K562 (cell line): ENCODE results near the gene ZCCHC14. TPM values are rescaled to one million over a fixed set of nuclear protein-coding genes. Genes with fewer than 3 reads are reported as not detected.

ENCODE experiments used
- CREBBP ChIP-seq: IDR thresholded peaks from one replicate; pipeline ENCODE4 v1.6.1; 2012; ENCODE audit warnings: low read depth, mild to moderate bottlenecking, control low read depth, inconsistent platforms, low read length
- EZH2 ChIP-seq: IDR thresholded peaks from 2 replicates; pipeline ENCODE4 v1.6.1; 2012; ENCODE audit warnings: low read depth, mild to moderate bottlenecking, inconsistent platforms, low read length, borderline replicate concordance
- HOXB6 ChIP-seq: fragments of 250-450 bp; sonication (Bioruptor Pico); IDR thresholded peaks from 2 replicates; pipeline ENCODE4 v1.5.1; 2022; ENCODE audit warnings: mild to moderate bottlenecking, borderline replicate concordance
- KAT2B ChIP-seq: IDR thresholded peaks from one replicate; pipeline ENCODE4 v1.6.1; 2012; ENCODE audit warnings: low read depth, mild to moderate bottlenecking, control low read depth, inconsistent platforms, low read length, moderate library complexity
- KDM2B ChIP-seq: fragments of 250-450 bp; sonication (Bioruptor Pico); IDR thresholded peaks from 2 replicates; pipeline ENCODE4 v1.8.0; 2021; ENCODE audit warnings: mild to moderate bottlenecking, moderate library complexity
- KHSRP ChIP-seq: fragments of 450-650 bp; IDR thresholded peaks from 2 replicates; pipeline ENCODE4 v1.6.1; 2017
- KLF16 ChIP-seq: IDR thresholded peaks from 2 replicates; pipeline ENCODE4 v1.6.1; 2016; ENCODE audit warnings: antibody characterized with exemption
- MAFG ChIP-seq: fragments of 450-650 bp; conservative IDR thresholded peaks from 2 replicates; pipeline ENCODE4 v1.6.1; 2016; ENCODE audit warnings: missing genetic modification characterization, missing compliant biosample characterization
- RFX5 ChIP-seq: IDR thresholded peaks from 2 replicates; pipeline ENCODE4 v1.6.1; 2011; ENCODE audit warnings: low read depth, mild to moderate bottlenecking, improper control_type of control experiment, low read length
- SMC3 ChIP-seq: conservative IDR thresholded peaks from 2 replicates; pipeline ENCODE4 v1.6.1; 2011; ENCODE audit warnings: low read depth, low read length, improper control_type of control experiment; ENCODE audit not compliant: insufficient read depth
- SNRNP70 ChIP-seq: fragments of 200-400 bp; formaldehyde crosslinking; optimal IDR thresholded peaks from 2 replicates; pipeline ENCODE3; 2017; ENCODE audit warnings: low read depth, low read length
- TBL1XR1 ChIP-seq, 2 experiments: IDR thresholded peaks; 2 replicates each; pipeline ENCODE4 v1.6.1; 2012; ENCODE audit warnings: improper control_type of control experiment in 2 of 2, low read length in 2 of 2, mild to moderate bottlenecking in 1 of 2
- TBP ChIP-seq: optimal IDR thresholded peaks from 2 replicates; pipeline ENCODE3; 2011; ENCODE audit warnings: low read depth, low read length, improper control_type of control experiment
- ZNF184 ChIP-seq: sonication (generic); formaldehyde crosslinking; IDR thresholded peaks from 2 replicates; pipeline ENCODE4 v1.5.0; 2020; ENCODE audit warnings: missing genetic modification reagents
- ZNF212 ChIP-seq: fragments of 450-650 bp; formaldehyde crosslinking; IDR thresholded peaks from 2 replicates; pipeline ENCODE4 v1.4.0; 2020; ENCODE audit warnings: mild to moderate bottlenecking
- ZNF23 ChIP-seq: fragments of 250-450 bp; sonication (Bioruptor Pico); IDR thresholded peaks from 2 replicates; pipeline ENCODE4 v1.4.0; 2020; ENCODE audit warnings: mild to moderate bottlenecking
- ZNF77 ChIP-seq: fragments of 250-450 bp; sonication (Bioruptor Pico); IDR thresholded peaks from 2 replicates; pipeline ENCODE4 v1.5.0; 2020
- polyA plus RNA-seq, 8 experiments: library from polyadenylated mRNA; depleted of rRNA in 4 of 8; stranded (reverse) in 5 of 8; unstranded in 3 of 8; fragments of >200 nt; fragmentation: Nextera tagmentation in 2 of 8; fragmentation: Illumina TruSeq in 1 of 8; extraction: Ambion mirVana in 2 of 8; extraction: Trizol in 1 of 8; gene quantifications; 2 replicates each; pipeline versions ENCODE4 v1.2.1 to v1.2.3, GENCODE V29; 2011 to 2014; ENCODE audit warnings: inconsistent platforms in 1 of 8, missing spikeins in 1 of 8
- total RNA-seq, 7 experiments: library from RNA; depleted of rRNA in 6 of 7; stranded (reverse); fragments of >200 nt in 6 of 7; fragmentation: Illumina TruSeq in 2 of 7; extraction: Trizol in 2 of 7; gene quantifications; 2 replicates each; pipeline versions ENCODE4 v1.2.1 to v1.2.3, GENCODE V29; 2011 to 2021; ENCODE audit warnings: low replicate concordance in 1 of 7
- TF ChIP-seq, protein P1 (sequence below): fragments of 450-650 bp; IDR thresholded peaks from one replicate; pipeline ENCODE4 v1.6.1; 2018; ENCODE audit warnings: mild to moderate bottlenecking, moderate library complexity; ENCODE audit not compliant: partially characterized antibody
- TF ChIP-seq, protein P2 (sequence below): fragments of 250-450 bp; sonication (Bioruptor Pico); IDR thresholded peaks from 2 replicates; pipeline ENCODE4 v1.8.0; 2021; ENCODE audit warnings: moderate library complexity, mild to moderate bottlenecking, inconsistent platforms
- TF ChIP-seq, protein P3 (sequence below): fragments of 200-800 bp; sonication (Bioruptor generic); IDR thresholded peaks from 2 replicates; pipeline ENCODE4 v1.6.1; 2017; ENCODE audit warnings: missing genetic modification characterization, missing compliant biosample characterization
- TF ChIP-seq, protein P4 (sequence below): IDR thresholded peaks from 2 replicates; pipeline ENCODE4 v1.6.1; 2012; ENCODE audit warnings: low read depth, low read length, improper control_type of control experiment, borderline replicate concordance
- TF ChIP-seq, protein P5 (sequence below): fragments of 450-650 bp; formaldehyde crosslinking; IDR thresholded peaks from 2 replicates; pipeline ENCODE4 v1.4.0; 2022; ENCODE audit warnings: missing genetic modification characterization

Gene ZCCHC14
- total and polyA plus RNA-seq, 9 of the 15 experiments (the other 6 are each of a cell fraction or from before 2014, with no cell fraction given), result 1.5 to 12.4 (median 2.9) TPM

DNA sequence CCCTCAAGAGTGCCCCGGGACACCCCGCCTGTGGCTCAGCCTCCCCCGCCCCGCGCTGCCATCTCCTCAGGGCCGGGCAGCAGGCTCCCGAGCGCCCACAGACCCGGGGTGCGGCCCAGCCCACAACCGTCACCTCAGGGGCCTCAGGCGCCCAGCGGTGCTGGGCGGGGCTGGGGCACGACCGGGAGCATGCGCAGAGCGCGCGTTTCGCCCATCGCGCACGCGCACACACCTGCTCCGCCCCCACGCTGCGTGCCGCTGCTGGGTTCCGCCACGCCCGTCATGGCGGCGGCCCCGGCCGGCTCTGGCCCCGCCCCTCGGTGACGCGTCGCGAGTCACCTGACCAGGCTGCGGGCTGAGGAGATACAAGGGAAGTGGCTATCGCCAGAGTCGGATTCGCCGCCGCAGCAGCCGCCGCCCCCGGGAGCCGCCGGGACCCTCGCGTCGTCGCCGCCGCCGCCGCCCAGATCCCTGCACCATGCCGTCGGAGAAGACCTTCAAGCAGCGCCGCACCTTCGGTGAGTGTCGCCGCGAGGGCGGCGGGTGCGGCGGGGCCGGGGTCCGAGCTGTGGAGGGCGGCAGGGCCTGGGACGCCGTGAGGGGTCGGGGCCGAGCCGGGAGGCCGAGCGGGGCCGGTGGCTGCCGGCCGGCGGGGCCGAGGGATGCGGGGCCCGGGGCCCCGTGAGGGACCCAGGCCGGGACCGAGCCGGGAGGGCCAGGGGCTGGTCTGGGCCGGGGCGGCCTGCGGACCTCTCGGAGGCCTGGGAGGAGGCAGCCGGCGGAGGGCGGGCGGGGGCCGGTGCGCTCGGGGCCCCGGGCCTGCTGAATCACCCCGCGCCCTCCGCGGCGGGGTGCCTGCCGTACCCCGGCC lies 100.6 kb downstream of the ZCCHC14 start, which contains the start of gene MAP1LC3B (continued):
- TF ChIP-seq, protein P1, sequence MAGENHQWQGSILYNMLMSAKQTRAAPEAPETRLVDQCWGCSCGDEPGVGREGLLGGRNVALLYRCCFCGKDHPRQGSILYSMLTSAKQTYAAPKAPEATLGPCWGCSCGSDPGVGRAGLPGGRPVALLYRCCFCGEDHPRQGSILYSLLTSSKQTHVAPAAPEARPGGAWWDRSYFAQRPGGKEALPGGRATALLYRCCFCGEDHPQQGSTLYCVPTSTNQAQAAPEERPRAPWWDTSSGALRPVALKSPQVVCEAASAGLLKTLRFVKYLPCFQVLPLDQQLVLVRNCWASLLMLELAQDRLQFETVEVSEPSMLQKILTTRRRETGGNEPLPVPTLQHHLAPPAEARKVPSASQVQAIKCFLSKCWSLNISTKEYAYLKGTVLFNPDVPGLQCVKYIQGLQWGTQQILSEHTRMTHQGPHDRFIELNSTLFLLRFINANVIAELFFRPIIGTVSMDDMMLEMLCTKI, result no peak
- TF ChIP-seq ZNF23 (CRISPR knock-in tag) (no peak), KHSRP (no peak), TBP (peak; percentile 97), KLF16 (no peak), ZNF212 (CRISPR knock-in tag) (no peak), CREBBP (no peak), EZH2 (no peak), KAT2B (no peak), KDM2B (CRISPR knock-in tag) (no peak), HOXB6 (CRISPR knock-in tag) (no peak), ZNF184 (no peak), ZNF77 (no peak), SNRNP70 (no peak), TBL1XR1 (IDR thresholded peaks at IDR 0.05; ENCODE audit: low read length in 2 of 2) (0 out of 4 replicates have a peak, but pooled peaks of 1 of the 2 experiments have one; percentile 22), RFX5 (no peak), SMC3 (no peak), MAFG (tag) (no peak)
- TF ChIP-seq, protein P2, sequence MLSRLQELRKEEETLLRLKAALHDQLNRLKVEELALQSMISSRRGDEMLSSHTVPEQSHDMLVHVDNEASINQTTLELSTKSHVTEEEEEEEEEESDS (CRISPR knock-in tag), result no peak
- TF ChIP-seq, protein P3, sequence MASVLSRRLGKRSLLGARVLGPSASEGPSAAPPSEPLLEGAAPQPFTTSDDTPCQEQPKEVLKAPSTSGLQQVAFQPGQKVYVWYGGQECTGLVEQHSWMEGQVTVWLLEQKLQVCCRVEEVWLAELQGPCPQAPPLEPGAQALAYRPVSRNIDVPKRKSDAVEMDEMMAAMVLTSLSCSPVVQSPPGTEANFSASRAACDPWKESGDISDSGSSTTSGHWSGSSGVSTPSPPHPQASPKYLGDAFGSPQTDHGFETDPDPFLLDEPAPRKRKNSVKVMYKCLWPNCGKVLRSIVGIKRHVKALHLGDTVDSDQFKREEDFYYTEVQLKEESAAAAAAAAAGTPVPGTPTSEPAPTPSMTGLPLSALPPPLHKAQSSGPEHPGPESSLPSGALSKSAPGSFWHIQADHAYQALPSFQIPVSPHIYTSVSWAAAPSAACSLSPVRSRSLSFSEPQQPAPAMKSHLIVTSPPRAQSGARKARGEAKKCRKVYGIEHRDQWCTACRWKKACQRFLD, result peak; percentile 6
- TF ChIP-seq, protein P4, sequence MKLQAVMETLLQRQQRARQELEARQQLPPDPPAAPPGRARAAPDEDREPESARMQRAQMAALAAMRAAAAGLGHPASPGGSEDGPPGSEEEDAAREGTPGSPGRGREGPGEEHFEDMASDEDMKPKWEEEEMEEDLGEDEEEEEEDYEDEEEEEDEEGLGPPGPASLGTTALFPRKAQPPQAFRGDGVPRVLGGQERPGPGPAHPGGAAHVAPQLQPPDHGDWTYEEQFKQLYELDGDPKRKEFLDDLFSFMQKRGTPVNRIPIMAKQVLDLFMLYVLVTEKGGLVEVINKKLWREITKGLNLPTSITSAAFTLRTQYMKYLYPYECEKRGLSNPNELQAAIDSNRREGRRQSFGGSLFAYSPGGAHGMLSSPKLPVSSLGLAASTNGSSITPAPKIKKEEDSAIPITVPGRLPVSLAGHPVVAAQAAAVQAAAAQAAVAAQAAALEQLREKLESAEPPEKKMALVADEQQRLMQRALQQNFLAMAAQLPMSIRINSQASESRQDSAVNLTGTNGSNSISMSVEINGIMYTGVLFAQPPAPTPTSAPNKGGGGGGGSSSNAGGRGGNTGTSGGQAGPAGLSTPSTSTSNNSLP, result 0 out of 2 replicates have a peak, but pooled peaks have one; percentile 19
- TF ChIP-seq, protein P5, sequence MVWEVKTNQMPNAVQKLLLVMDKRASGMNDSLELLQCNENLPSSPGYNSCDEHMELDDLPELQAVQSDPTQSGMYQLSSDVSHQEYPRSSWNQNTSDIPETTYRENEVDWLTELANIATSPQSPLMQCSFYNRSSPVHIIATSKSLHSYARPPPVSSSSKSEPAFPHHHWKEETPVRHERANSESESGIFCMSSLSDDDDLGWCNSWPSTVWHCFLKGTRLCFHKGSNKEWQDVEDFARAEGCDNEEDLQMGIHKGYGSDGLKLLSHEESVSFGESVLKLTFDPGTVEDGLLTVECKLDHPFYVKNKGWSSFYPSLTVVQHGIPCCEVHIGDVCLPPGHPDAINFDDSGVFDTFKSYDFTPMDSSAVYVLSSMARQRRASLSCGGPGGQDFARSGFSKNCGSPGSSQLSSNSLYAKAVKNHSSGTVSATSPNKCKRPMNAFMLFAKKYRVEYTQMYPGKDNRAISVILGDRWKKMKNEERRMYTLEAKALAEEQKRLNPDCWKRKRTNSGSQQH, result no peak
